GM18858 (cell line): Measurements from ENCODE around the gene NOTCH3.

ENCODE experiments used
- ATAC-seq: cut with Tn5 transposase; IDR thresholded peaks from one replicate; pipeline ENCODE4 v1.9.1; 2021; ENCODE audit not compliant: unreplicated experiment

The NOTCH3 gene

GRCh38 chr19:15200553-15201364 is at the start of gene NOTCH3:
Gene NOTCH3 (minus strand): TSS chr19:15200995. CDS start chr19:15200905, 90 bp downstream.
- no peak for ATAC-seq

GRCh38 chr19:15250640-15250993 is 49.8 kb upstream of the NOTCH3 start:
- ATAC-seq, result no peak

DNA sequence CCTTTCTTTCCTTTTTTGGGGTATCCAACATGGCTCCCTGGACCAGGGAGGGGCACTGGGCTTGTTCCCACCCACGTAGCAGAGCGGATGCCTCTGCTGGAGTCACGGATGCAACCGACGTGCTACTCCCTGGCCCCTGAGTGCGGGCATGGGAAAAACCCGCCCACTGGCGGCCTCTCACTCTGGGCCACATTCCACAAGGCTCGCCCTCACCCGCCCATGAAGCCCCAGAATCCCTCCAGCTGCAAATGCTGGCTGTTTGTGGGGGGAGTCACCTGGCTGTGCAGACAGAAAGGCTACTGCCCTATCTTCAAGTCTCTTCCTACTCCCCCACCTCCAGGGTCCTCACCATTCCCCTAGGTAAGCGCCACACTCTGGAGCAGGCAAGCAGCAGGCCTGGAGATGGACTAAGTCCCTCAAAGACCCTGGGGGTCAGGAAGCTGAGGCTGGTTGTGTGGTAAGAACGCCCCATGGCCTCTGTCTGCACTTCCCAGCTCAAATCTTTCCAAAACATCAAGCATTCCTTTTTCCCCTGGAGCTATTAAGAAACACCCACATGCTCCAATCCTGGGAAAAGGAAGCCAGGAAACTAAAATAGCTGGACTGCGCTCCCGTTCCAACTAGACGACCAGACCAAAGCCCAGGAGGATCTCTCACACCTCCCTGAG is 49.3 kb upstream of the NOTCH3 start:
- ATAC-seq, result no peak

DNA sequence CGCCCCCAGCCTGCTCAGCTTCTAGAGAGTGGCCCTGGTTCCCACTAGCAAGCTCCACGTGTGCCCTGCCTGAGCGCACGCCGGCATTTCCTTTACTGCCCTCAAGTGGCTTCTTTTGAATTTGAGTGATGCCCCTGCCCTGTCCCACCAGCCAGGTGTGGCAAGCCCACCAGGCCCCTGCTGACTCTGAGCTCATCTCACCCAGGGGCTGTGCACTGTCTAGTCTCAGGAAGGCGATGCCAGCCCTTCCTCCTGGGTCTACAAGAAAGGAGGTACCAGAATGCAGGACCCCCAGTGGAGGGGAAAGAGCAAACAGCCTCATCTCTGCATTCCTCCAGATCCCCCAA is 48.7 kb upstream of the NOTCH3 start:
- no peak for ATAC-seq

DNA sequence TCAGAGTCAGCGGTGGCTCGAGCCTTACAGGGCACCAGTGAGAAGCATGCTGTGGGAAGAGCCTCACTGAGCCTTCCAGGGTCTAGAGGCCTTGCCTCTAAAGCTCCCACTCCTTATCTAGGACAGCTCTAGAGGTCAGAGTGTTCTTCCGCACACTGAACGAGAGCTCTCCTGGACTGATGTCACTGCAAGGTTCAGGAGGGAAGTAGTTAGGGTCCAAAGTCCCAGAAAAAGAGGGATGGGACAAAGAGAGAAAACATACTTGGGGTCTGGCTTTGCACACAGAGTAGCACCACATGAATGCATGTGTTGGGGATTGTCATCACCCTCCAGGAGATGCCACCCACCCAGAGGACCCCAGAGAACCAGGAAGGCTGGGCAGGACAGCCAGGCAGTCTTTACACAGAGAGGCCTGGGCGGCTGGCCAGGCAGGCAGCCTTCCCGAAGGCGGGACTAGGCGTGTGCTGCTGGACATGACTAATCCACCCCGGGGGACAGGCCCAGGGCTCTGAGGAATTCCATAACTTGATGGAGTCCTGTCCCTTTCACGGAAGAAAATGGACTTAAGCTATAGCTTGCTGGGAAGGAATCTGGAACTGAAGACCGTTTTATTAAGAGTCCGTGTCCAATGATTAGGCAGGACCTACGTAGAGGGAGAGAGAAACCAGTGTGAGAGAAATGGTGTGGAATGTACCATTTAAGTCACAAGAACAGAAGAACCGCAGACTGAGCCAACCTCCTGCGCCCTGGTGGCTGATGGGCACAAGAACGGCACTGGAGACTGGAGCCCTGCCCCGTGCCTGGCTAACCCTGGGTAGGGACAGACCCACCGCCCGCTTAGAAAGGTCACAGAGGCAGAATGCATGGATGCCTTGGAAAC is 48.1 kb upstream of the NOTCH3 start:
- ATAC-seq, result no peak

DNA sequence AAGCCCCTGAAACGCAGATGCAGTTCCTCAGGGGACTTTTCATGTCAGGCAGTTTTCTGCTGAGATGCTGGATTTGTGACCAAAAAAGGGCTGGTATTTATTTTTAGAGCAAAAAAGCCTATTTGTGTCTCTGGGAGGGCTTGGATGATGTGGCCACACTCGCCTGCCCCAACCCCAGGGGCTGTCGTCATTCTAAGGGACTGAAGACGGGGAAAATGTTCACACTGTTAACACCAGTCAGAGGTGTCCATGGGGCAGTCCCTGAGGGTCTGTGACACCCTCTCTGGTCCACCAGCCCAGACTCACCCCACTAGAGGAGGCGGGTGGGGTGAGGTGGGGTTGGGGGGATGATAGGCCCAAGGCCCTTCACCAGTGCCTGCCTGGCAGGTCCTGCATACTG is 47.3 kb upstream of the NOTCH3 start:
- ATAC-seq, result no peak

GRCh38 chr19:15247107-15248014 is 46.6 kb upstream of the NOTCH3 start:
- ATAC-seq, result no peak

GRCh38 chr19:15246198-15246481 is 45.3 kb upstream of the NOTCH3 start:
- no peak for ATAC-seq

GRCh38 chr19:15245370-15246197 is 44.8 kb upstream of the NOTCH3 start:
- ATAC-seq, result no peak

- ATAC-seq, result no peak
These were observed 44.0 kb upstream of the NOTCH3 start for GRCh38 chr19:15244808-15245207.

DNA sequence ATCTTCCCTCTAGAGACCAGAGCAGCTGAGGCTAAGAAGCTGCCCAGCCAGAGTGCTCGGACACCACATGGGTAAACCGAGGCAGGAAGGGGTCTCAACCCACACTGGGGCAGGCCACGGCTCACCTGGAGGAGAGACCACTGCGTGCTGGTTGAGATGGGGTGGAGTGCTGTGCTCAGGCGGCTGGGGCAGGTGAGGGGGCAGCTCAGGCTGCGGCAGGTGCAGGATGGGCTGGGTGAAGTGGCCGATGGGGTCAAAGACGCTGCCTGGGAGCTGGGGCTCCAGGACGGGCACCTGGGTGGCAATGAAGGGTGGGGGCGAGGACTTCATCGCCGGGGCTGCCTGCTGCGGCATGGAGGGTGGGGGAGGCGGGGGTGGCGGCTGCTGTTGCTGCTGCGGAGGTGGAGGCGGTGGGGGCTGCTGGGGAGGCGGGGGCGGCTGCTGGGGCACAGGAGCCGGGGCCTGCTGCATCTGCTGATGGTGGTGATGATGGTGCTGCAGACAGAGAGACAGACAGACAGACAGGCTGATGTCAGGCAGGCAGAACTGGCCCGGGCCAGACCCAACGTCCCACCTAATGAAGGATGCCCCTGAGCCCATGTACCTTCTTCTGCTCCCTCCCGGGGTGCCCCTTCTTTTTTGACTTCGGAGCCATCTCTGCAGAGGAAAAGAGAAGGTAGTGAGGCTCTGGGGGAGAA is 43.5 kb upstream of the NOTCH3 start:
- no peak for ATAC-seq

DNA sequence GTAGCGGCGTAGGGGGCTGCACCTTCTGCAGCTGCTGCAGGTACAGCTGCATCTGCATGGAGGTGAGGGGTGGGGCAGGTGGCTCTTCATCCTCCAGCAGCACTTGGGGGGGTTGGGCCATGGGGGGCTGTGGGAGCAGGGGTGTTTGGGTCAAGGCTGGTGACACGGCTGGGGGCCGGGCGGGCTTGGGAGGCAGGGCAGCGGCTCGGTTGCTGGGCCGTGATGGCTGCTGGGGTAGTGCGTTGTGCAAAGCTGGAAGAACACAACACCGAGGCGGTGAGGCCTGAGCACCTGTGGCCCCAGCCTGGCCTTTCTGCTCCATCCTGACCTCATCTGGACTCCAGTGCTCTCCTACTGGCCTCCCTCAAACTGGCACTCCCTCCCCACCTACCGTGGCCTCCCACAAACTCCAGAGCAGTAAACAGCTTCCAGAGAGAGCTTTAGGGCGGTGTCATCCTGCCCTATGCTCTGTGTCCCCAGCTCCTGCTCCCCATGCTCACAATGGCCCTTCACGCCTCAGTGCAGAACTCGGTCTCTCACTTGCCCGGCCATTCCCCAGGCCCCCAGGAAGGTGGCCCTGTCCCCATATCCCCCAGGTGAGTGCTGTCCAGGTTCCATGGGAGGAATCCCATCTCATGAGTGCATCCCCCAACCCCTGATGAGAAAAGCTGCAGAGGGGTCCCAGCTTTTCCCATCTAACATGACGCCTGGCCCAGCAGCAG is 42.6 kb upstream of the NOTCH3 start:
- ATAC-seq, result no peak

DNA sequence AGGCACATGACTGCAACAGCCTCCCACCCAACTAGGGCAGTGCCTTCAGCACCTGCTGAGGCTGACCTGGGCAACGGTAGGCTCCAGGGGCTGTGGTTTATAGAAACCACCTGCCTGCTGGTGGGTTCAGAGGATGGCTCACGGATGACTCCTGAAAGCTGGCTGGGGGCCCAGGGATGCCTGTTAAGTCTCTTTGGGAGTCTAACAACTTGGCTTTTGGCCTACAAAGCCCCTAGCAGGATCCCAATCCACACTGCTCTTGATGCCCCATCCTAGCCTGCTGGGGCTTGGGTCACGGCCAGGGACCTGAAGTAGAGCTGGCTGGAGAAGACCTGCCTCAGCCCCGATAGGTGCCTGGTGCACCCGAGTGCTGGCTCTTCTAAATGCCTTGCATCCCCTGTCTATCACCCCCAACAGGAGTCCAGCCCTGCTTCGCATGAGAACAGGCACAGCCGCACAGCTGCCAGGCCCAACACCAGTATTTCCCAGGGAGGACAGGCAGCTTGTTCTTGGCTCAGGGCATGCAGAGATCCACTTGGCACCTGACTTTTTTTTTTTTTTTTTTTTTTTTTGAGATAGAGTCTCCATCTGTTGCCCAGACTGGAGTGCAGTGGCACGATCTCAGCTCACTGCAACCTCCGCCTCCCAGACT is 40.6 kb upstream of the NOTCH3 start:
- ATAC-seq, result no peak

DNA sequence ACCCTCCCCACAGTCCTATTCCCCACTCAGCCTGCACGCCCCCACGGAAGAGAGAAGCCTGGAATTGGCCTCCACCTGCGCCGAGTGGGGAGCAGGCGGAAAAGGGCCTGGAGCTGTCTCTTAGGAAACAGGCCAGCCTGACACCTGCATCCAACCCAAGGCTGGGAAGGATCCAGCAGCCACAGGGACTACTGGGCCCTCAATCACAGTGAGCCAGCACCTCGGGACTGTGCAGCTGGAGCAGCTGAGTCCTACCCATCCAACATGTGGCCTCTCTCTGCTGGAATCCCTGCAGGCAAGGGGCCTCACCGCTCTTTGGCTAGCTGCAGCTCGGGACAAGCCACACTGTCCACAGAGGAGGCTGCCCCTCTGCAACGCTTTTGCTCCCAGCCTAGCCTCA is 39.7 kb upstream of the NOTCH3 start:
- ATAC-seq, result no peak

DNA sequence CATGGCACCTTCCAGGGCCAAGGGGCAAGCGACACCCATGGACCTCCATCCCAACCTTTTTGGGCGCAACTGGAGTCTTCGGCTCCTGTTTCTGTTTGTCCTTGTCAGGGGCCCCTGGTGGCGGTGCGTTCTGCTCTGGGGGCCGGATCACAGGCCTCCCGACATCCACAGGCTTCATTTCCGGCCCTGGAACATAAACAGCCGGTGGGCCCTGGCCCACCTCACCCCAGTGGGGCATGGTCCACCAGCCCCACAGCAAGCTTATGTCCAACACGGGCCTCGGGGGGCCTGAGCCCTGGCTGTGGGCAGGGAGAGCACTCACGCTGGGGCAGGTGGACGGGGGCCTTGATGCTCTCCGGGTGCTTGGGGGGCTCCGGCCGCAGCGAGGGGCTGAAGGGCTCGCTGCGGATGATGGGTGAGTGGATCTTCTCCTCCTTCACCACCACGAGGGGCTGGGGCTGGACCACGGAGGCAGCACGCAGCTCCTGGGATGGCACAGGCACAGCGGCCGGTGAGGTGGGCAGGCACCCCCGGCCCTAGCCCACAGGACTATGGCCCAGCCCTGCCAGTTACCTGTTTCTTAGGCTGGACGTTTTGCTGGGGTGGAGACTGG is 38.6 kb upstream of the NOTCH3 start:
- ATAC-seq, result no peak

- no peak for ATAC-seq
These were observed 37.9 kb upstream of the NOTCH3 start for GRCh38 chr19:15238639-15239155.

DNA sequence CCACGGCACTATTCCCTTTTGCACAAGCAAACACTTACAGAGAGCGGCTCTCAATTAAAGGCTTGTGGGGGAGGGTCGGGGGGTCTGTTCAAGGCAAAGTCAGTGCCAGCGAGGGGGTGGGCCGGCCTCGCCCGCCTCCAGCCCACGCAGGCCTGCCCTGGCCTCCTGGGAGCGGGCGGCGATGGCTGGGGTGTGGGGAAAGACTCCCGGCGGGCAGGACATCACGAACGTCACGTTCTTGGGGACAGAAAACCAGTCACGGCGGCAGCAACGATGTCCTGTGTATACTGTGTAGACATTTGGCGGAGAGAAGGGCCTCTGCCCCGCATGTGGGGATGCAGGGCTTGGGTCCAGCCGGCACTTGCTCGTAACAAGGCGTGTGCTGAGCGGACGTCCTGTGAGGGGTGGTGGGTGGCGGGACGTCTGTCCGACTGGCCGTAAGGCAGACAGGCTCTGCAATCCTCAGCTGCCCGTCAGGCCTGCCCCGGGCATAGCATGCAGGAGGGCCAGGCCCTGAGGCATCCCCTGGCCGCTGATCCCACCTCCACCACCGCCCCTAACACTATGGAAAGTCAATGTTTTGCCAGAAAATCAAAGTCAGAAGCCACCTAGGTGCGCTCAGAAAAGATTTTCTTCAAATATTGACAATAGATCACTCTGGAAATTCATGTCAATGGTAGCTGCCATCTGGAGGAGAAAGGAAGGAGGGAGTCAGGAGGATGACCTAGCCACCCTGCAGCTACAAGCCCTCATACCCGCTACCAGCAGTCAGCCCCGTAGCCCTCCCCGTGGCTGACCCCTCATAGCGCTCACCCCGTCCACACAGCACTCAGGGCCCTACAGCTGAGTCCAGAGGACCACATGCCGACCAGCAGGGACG is 37.2 kb upstream of the NOTCH3 start:
- no peak for ATAC-seq
